Glomerular visceral epithelial cell (primary cell): ENCODE data around the gene EFCAB6.

Experiments used
- DNase-seq: peaks from one replicate; pipeline ENCODE4 v3.0.0-alpha.2; 2016; ENCODE audit errors: extremely low spot score

EFCAB6 gene

DNA sequence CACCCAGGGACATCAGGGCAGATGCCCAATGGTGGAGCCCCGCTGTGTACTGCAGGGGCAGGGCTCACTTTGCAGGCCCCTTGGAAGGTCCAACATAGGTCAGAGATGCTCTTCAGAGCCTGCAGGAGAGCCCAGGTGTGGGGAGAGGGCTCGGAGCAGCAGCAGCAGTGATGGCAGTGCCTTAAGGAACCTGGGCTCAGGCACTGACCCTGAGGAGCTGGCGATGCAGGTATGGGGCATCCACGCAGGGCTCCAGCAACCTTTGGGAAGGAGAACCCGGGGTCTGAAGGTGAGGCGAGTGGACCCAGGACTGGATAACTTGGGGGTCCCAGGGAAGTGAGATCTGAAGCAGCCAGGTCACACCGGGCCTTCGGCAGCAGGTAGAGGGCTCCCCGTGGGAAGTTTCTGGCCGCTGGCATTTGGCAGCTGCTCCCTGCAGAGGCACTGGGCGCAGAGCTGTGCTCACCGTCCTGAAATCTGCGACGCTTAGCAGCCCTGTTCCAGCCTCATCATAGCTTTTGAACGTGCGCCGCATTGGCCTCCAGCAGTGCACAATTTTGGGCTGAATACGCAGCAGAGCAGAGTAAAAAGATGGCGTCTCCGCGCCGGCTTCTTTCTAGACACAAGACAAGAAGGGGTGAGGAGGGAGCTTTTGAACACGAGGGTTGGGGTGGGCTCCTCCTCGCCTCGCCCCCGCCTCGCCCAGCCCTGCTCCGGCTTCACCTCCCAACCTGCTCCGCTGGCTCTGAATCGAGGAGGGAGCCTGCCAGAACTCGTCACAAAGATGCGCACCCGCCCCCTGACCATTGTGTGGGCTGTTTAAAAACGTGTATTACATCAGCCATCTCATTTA is 281.5 kb downstream of the EFCAB6 start:
- DNase-seq: no peak

GRCh38 chr22:43529934-43530333 is 282.2 kb downstream of the EFCAB6 start:
- DNase-seq: no peak

DNA sequence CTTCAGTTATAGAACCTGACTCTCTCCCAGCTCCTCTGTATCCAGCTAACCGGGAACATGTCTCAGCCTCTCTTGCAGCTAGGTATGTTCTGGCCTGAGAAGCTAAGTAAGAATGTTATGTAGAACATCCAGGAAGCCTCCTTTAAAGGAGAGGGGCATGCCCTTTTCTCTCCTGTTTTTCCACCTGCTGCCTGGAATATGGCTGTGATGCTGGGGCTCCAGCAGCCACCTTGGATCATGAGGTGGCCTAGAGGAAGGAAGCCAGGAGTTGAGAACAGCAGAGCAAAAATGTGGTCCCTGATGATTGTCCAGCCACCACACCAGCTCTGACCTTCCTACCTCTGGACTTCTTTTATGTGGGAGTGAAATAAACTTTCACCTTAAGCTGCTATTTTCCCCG is 282.6 kb downstream of the EFCAB6 start:
- DNase-seq: no peak

DNA sequence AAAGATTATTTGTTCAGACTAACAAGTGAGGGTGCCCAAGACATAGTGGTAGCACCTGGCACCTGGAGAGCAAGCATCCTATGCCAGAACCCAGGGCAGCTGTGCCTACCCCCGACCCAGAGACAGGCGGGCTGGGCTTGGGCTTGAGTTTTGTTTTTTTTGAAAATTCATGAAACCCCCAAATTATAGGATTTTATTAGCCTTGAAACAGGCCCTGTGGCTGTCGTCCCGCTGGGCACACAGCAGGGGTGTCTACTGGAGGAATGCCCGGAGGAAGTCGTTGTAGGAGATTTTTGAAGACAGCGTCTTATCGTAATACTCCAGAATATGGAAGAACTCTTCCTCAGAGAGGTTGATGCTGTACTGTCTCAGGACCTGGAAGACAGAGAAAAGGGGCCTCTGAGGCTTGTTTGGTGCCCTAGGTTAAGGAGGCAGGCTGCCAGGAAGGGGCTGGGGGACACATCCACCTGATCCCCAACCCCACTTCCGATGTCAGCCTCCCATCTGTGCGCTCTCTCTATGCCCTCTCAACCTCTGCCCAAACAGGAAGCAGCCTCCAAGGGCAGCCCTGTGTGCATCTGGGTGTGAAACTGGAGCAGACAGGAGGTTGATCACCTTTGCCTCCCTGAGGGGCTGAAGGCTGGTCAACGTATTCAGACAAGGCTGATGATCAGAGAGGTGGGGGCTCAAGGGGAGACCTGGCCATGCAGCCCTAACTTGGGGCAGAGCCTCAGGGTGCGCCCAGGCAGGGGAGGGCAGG is 283.3 kb downstream of the EFCAB6 start:
- DNase-seq: no peak

- DNase-seq: no peak
Measured at GRCh38 chr22:43526946-43527345, 285.2 kb downstream of the EFCAB6 start.

DNA sequence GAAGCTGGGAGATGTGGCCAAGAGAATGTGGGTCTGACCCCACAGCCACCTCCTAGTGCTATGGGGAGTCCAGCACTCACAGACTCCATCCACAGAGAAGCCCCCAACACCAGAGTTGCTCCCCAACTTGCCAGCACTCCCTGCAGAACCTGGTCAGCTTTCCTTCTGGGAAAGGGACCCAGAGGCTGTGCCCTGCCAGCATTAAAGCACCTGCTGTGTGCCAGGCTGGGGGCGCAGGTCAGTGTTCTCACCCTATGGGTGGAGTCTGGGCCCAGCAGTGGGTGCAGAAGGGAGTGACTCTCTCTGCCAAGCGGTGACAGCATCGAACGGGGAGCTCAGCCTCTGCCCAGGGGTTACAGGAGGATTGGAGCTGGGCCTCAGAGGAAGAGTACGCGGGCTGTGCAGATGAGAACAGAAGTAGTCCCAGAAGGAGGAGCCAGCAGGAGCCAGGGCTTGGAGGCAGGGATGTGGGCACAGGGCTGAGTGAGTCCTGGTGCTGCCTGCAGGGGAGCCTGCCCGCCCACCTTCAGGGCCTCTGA is 285.9 kb downstream of the EFCAB6 start:
- no peak for DNase-seq

DNA sequence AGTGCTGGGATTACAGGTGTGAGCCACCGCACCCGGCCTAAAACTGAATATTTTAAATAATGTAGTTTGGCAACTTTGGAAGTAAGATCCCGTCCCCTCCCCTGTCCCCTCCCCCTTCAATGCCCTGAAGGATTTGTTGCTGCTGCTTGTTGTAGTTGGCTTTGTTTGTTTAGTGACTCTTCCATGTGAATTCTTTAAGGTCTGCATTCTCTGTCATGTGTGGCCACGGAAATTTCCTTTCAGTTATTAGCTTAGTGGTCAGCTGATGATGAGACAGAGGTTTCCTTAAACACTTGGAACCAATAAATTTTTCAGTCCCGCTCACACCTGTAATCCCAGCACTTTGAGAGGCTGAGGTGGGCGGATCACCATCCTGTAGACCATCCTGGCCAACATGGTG is 290.4 kb downstream of the EFCAB6 start:
- DNase-seq: no peak

- DNase-seq: no peak
Measured at GRCh38 chr22:43520632-43521039, 291.5 kb downstream of the EFCAB6 start.

GRCh38 chr22:43516996-43517635 is 295.0 kb downstream of the EFCAB6 start:
- DNase-seq: no peak

- no peak for DNase-seq
Measured at GRCh38 chr22:43516386-43516785, 295.7 kb downstream of the EFCAB6 start.

DNA sequence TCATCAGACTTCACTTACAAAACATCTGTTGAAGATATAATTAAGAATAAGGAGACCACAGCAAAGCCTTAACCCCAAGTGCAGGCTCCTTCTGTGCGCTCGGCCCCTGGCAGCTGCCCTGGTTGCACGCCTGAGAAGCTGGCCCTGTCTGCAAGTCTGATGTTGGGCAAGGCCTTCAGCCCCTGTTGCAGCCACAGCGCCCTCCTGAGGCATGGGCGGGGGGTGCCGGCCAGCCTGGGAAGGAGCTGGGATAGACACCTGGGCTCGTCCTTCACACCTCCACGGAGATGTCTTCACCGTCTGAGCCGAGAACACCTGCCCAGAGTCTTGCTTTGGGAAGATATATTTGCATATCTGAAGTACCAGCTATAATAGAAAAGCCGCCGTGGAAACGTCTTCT is 296.2 kb downstream of the EFCAB6 start:
- DNase-seq: no peak

GRCh38 chr22:43515411-43515810 is 296.7 kb downstream of the EFCAB6 start:
- DNase-seq: no peak

GRCh38 chr22:43514476-43515157 is 297.5 kb downstream of the EFCAB6 start:
- DNase-seq: no peak

GRCh38 chr22:43512279-43512678 is 299.8 kb downstream of the EFCAB6 start:
- DNase-seq: no peak

DNA sequence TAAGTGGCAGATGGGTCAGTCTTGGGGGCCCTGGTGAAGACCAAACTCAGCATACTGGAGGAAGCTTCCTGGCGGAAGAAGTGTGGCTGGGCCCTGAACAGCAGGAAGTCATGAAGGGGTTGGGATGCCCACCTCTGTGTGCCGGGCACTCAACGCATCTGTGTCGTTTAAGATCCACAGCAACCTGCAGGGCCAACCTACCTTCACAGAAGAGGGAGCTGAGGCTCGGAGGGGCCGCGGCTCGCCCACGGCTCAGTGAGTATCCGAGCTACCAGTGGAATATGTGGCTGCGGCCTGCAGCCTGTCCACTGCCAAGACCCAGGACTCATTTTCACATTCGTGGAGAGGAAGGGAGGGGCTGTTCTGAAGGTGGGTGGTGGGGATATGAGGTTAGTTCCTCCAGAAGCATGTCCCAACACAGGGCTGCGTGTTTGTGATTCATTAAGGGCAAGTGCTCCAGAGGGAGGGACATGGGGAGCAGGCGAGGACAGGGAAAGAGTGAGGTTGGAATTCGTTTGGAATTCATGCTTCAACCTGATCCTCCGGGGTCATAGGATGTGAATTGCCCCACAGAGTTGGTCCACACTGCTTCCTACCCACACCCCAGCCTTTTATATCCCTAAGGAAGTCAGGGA is 300.7 kb downstream of the EFCAB6 start:
- no peak for DNase-seq

GRCh38 chr22:43510281-43511070 is 301.6 kb downstream of the EFCAB6 start:
- no peak for DNase-seq

DNA sequence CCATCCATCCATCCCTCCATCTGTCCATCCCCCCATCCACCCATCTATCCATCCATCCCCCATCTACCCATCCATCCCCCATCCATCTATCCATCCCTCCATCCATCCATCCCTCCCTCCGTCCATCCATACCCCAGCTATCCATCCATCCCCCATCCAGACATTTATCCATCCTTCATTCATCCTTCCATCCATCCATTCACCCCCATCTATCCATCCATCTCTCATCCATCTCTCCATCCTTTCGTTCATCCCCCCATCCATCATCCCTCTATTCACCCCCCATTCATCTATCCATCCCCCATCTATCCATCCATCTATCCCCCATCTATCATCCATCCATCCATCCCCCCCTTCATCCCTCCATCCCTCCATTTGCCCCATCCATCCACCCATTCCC is 302.8 kb downstream of the EFCAB6 start:
- no peak for DNase-seq

GRCh38 chr22:43508489-43508888 is 303.6 kb downstream of the EFCAB6 start:
- no peak for DNase-seq

GRCh38 chr22:43507235-43507634 is 304.9 kb downstream of the EFCAB6 start:
- DNase-seq: no peak

DNA sequence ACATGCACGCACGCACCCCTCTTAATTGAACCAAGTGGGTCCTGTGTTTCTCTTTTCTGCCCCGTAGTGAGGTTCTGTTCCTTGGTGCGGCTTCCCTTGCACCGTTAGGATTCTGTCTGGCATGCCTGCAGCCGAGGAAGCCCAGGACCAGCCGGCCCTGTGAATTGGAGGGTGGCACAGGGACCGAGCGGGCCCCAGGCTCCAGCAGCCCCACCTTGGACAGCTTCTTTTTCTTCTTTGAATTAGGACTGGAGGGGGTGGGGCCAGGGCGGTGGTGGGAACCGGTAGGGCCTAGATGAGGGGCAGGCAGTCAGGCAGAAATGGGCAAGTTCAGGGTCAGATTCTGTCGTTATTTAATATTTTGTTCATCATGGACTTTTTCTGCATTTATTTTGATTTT is 305.6 kb downstream of the EFCAB6 start:
- no peak for DNase-seq
